Fibroblast of lung (primary cell): Measurements from ENCODE around the gene RIT1.

Experiments used
- CTCF ChIP-seq, 2 donors: IDR thresholded peaks in 1 of 2; conservative IDR thresholded peaks in 1 of 2; 1 replicate in 1 of 2; 2 replicates in 1 of 2; pipeline ENCODE4 v1.5.1; 2011 to 2012; ENCODE audit warnings: low read length in 2 of 2, control low read depth in 1 of 2, inconsistent platforms in 1 of 2, low read depth in 1 of 2, mild to moderate bottlenecking in 1 of 2
- EZH2 ChIP-seq: IDR thresholded peaks from 2 replicates; pipeline ENCODE4 v1.5.1; 2012; ENCODE audit warnings: low read length, control low read depth, mild to moderate bottlenecking; ENCODE audit errors: missing control alignments

DNA sequence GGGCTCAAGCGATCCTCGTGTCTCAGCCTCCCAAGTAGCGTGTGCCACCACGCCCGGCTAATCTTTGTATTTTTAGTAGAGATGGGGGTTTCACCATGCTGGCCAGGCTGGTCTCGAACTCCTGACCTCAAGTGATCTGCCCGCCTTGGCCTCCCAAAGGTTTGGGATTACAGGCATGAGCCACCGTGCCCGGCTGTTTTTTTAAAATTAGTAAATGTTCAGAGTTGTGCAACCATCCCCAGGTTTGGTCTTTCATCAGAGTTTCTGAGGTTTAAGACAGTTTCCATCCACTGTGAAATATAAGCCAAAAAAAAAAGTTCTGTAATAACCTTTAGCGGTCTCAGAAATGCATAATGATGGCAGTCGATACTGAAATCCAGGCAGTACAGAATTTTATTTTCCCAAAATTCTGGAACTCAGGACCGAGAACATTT, 52.3 kb downstream of the RIT1 start:
- TF ChIP-seq EZH2: no peak
- TF ChIP-seq CTCF (conservative IDR thresholded peaks at IDR 0.05 in 1 of 2, IDR thresholded peaks at IDR 0.05 in 1 of 2; ENCODE audit: low read depth in 1 of 2, low read length in 2 of 2): no peak
